RWPE2 (cell line): Measurements from ENCODE around the gene S1PR1.
A peak's percentile ranks its signal among the peaks of the same experiment; 100 is the strongest.

Experiments used
- ATAC-seq: fragments of 200-7000 bp; cut with Tn5 transposase; 3 replicates; pipeline ENCODE4 v1.9.1; 2021; ENCODE audit warnings: low read depth
- DNase-seq: peaks from one replicate; pipeline ENCODE4 v3.0.0-alpha.2; 2020; ENCODE audit warnings: low spot score
- H3K27ac ChIP-seq: fragments of 450-650 bp; 2 replicates; pipeline ENCODE4 v1.5.1; 2017; ENCODE audit warnings: mild to moderate bottlenecking; ENCODE audit not compliant: poor library complexity, severe bottlenecking
- H3K27me3 ChIP-seq: fragments of 250-450 bp; sonication (Bioruptor Pico); 2 replicates; pipeline ENCODE4 v1.5.1; 2021; ENCODE audit warnings: mild to moderate bottlenecking, moderate library complexity; ENCODE audit not compliant: insufficient read depth, poor library complexity, severe bottlenecking
- H3K36me3 ChIP-seq: fragments of 250-450 bp; sonication (Bioruptor Pico); 2 replicates; pipeline ENCODE4 v1.5.1; 2020; ENCODE audit warnings: low read depth, mild to moderate bottlenecking, moderate library complexity
- H3K4me1 ChIP-seq: fragments of 250-450 bp; sonication (Bioruptor Pico); 2 replicates; pipeline ENCODE4 v1.5.1; 2021; ENCODE audit warnings: mild to moderate bottlenecking, moderate library complexity; ENCODE audit not compliant: insufficient read depth, poor library complexity, severe bottlenecking
- H3K4me3 ChIP-seq: fragments of 250-450 bp; sonication (Bioruptor Pico); 2 replicates; pipeline ENCODE4 v1.5.1; 2021; ENCODE audit warnings: mild to moderate bottlenecking, moderate library complexity; ENCODE audit not compliant: severe bottlenecking
- H3K9me3 ChIP-seq: fragments of 250-450 bp; sonication (Bioruptor Pico); 2 replicates; pipeline ENCODE4 v1.5.1; 2021; ENCODE audit warnings: mild to moderate bottlenecking, moderate library complexity; ENCODE audit not compliant: severe bottlenecking
- TF ChIP-seq, protein P1 (sequence below): fragments of 450-650 bp; IDR thresholded peaks from one replicate; pipeline ENCODE4 v1.5.1; 2017; ENCODE audit warnings: mild to moderate bottlenecking, moderate library complexity; ENCODE audit not compliant: poor library complexity, severe bottlenecking

The S1PR1 gene

DNA sequence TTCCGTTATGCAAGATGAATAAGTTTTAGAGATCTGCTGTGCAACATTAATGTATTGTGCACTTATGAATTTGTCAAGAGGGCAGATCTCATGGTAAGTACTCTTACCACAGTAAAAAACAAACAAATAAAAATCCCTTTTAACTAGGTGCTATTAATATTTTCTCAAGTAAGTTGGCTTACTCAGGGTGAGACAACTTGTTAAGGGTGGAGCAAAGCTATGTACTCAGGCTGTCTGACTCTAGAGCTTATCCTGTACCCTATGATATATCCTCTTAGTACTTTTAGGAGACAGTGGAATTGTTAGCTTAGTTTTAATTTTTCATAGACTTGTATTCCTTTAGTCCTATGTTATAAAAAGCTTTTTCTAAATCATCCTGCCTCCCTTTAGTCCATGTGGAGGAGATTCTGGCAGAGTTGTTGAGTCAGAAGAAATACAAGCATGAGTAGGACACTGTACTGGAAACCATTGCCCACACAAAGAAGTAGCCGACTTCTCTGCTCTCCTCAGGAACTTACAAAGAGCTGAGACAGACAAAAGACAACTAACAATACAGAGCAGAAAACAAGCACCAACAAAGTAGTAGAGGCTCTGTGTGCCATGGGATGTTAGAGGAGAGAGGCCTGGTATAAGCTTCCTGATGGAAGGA is 49.2 kb downstream of the S1PR1 start:
- Histone ChIP-seq H3K27ac (no peak overlapping the region), H3K4me1 (no peaks in the 10 kb centered on the region), H3K9me3 (no peaks in the 10 kb centered on the region), H3K36me3 (no peaks in the 10 kb centered on the region), H3K27me3 (no peaks in the 10 kb centered on the region), H3K4me3 (no peak overlapping the region)
- no peak for ATAC-seq
- TF ChIP-seq, protein P1, sequence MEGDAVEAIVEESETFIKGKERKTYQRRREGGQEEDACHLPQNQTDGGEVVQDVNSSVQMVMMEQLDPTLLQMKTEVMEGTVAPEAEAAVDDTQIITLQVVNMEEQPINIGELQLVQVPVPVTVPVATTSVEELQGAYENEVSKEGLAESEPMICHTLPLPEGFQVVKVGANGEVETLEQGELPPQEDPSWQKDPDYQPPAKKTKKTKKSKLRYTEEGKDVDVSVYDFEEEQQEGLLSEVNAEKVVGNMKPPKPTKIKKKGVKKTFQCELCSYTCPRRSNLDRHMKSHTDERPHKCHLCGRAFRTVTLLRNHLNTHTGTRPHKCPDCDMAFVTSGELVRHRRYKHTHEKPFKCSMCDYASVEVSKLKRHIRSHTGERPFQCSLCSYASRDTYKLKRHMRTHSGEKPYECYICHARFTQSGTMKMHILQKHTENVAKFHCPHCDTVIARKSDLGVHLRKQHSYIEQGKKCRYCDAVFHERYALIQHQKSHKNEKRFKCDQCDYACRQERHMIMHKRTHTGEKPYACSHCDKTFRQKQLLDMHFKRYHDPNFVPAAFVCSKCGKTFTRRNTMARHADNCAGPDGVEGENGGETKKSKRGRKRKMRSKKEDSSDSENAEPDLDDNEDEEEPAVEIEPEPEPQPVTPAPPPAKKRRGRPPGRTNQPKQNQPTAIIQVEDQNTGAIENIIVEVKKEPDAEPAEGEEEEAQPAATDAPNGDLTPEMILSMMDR = no peak
- no peak for DNase-seq

DNA sequence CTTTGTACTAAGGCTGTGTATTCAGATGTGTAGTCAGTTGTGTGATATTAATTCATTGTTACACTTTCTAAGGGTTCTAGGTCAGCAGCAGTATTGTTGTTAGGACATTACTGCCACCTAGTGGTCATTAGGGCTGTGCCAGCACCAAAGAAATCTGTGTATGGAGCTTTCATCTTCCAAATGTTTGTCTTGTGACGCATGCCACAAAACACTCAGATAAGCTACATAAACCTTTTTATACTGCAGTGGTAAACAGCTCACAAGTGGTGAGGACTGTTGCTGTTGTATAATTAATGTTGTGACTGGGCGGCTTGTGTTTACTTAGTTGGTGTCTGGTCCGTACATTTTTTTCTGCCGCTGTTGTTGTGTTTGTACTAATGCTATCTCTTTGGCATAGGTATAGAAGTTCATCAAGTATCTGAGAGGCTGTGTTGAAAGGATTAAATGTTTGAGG is 51.7 kb downstream of the S1PR1 start:
- ATAC-seq = peak; percentile 90
- no peak overlapping the region for H3K27ac ChIP-seq
- no peak overlapping the region for H3K4me3 ChIP-seq
- H3K4me1 ChIP-seq = peaks cover 8% of the 10 kb centered on the region
- no peaks in the 10 kb centered on the region for H3K36me3 ChIP-seq
- TF ChIP-seq, protein P1 = peak; percentile 91
- DNase-seq = no peak
- H3K9me3 ChIP-seq = no peaks in the 10 kb centered on the region
- H3K27me3 ChIP-seq = no peaks in the 10 kb centered on the region

DNA sequence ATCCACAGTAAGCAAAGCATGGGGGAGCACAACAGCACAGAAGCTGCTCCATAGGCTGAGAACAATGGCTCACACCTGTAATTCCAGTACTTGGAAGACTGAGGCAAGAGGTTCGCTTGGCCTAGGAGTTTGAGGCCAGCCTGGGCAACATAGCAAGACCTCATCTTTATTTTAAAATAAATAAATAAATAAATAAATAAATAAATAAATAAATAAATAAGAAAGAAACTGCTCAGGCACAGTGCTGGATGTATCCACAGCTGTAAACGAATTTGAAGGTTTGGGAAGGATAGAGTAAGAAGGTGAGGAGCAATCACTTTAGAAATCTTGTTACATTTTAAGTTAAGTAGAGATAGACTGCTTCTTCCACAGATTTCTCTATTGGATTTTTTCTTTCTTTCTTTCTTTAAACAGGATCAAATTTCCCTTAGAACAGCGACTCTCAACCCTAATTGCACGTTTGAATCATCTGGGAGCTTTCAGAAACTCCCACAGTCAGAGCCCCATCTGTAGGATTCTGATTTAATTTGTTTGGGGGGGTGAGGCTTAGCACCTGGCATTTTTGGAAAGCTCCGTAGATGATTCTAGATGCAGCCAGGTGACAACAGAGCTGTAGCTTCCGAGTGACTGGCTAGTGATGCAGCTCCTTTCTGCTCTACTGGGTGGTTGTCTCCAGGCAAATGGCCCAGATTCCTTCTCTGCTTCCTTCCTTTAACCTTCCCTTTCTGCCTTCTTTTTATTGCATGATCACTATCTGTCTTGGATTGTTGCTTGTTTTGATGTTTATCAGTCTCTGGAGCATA is 53.5 kb downstream of the S1PR1 start:
- TF ChIP-seq, protein P1 = no peak
- DNase-seq = no peak
- no peak for ATAC-seq
- Histone ChIP-seq H3K27ac (no peak overlapping the region), H3K9me3 (no peaks in the 10 kb centered on the region), H3K36me3 (no peaks in the 10 kb centered on the region), H3K27me3 (no peaks in the 10 kb centered on the region), H3K4me1 (peaks cover 8% of the 10 kb centered on the region), H3K4me3 (no peak overlapping the region)
